ENCODE measurements around the gene FAM13A. TPM values are rescaled to one million over a fixed set of nuclear protein-coding genes. Genes with fewer than 3 reads are reported as not detected.

FAM13A gene
- total and polyA plus RNA-seq, 9 of the 15 experiments (the other 6 are each of a cell fraction or from before 2014, with no cell fraction given): 11.3 to 23.3 (median 14.7) TPM

GRCh38 chr4:88865046-88865445, 191.9 kb downstream of the FAM13A start:
- Histone ChIP-seq H3K4me1 (replicated peaks in 1 of 2; ENCODE audit: control insufficient read depth in 2 of 2, insufficient read depth in 2 of 2, low read length in 2 of 2) (no peaks in the 10 kb centered on the region; a peak in 1 of 5 replicates), H3K36me3 (ENCODE audit: control insufficient read depth, insufficient read depth, low read length) (no peaks in the 10 kb centered on the region), H2AFZ (ENCODE audit: low read depth, low read length) (no peak overlapping the region), H3K9me3 (replicated peaks; ENCODE audit: control insufficient read depth, insufficient read depth, low read depth, low read length) (no peaks in the 10 kb centered on the region), H3K27ac (ENCODE audit: extremely low read depth, low read depth, low read length) (no peak overlapping the region), H3K9me1 (ENCODE audit: control insufficient read depth, insufficient read depth, low read length) (no peaks in the 10 kb centered on the region), H3K27me3 (ENCODE audit: control insufficient read depth in 2 of 2, insufficient read depth in 2 of 2, low read length in 2 of 2) (no peaks in the 10 kb centered on the region), H3K4me2 (ENCODE audit: insufficient read depth, low read length) (no peak overlapping the region), H3K79me2 (ENCODE audit: control insufficient read depth, insufficient read depth, low read length) (no peaks in the 10 kb centered on the region), H4K20me1 (replicated peaks; ENCODE audit: control insufficient read depth, insufficient read depth, low read length) (no peaks in the 10 kb centered on the region), H3K4me3 (no peak overlapping the region), H3K9ac (ENCODE audit: insufficient read depth in 1 of 2, low read depth in 2 of 2, low read length in 2 of 2) (no peak overlapping the region)
- intact Hi-C loops (cut with micrococcal nuclease) (no loop called here), in situ Hi-C loops (cut with MboI) (no loop called here)
- CTCF ChIA-PET (ENCODE audit: low intra/inter-chr PET ratio): no interaction called here
- WGBS (ENCODE audit: insufficient coverage, low coverage, missing lambda C conversion rate): 100% methylated on average over 1 of the region's 1 CpG
- no peak for FAIRE-seq
- TF ChIP-seq ZNF583 (CRISPR knock-in tag; IDR thresholded peaks at IDR 0.05) (no peak), MYBL2 (IDR thresholded peaks at IDR 0.05; ENCODE audit: low read depth) (no peak), MYBL2 (CRISPR knock-in tag; IDR thresholded peaks at IDR 0.05; ENCODE audit: borderline replicate concordance) (no peak), MYC (IDR thresholded peaks at IDR 0.05; ENCODE audit: low read depth, low read length) (no peak), MYC (CRISPR knock-in tag; IDR thresholded peaks at IDR 0.05; ENCODE audit: borderline replicate concordance, low read depth) (no peak), EZH2 (IDR thresholded peaks at IDR 0.05; ENCODE audit: borderline replicate concordance, low read depth, low read length) (no peak), ZNF140 (CRISPR knock-in tag; IDR thresholded peaks at IDR 0.05) (no peak), PHB2 (IDR thresholded peaks at IDR 0.05; ENCODE audit: low read depth) (no peak), CBX5 (IDR thresholded peaks at IDR 0.05; ENCODE audit: borderline replicate concordance, low read depth) (no peak), ZNF280A (IDR thresholded peaks at IDR 0.05; ENCODE audit: low read depth, partially characterized antibody) (no peak), FIP1L1 (IDR thresholded peaks at IDR 0.05; ENCODE audit: low read depth, low read length, poor library complexity, severe bottlenecking) (no peak), ETV1 (tag; conservative IDR thresholded peaks at IDR 0.05; ENCODE audit: low read depth) (no peak), ZNF445 (CRISPR knock-in tag; IDR thresholded peaks at IDR 0.05; ENCODE audit: low read depth) (no peak), ZEB2 (IDR thresholded peaks at IDR 0.05) (no peak)
- TF ChIP-seq, protein P1, sequence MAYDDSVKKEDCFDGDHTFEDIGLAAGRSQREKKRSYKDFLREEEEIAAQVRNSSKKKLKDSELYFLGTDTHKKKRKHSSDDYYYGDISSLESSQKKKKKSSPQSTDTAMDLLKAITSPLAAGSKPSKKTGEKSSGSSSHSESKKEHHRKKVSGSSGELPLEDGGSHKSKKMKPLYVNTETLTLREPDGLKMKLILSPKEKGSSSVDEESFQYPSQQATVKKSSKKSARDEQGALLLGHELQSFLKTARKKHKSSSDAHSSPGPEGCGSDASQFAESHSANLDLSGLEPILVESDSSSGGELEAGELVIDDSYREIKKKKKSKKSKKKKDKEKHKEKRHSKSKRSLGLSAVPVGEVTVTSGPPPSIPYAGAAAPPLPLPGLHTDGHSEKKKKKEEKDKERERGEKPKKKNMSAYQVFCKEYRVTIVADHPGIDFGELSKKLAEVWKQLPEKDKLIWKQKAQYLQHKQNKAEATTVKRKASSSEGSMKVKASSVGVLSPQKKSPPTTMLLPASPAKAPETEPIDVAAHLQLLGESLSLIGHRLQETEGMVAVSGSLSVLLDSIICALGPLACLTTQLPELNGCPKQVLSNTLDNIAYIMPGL (CRISPR knock-in tag; IDR thresholded peaks at IDR 0.05): no peak
- no peak for ATAC-seq
- POLR2A ChIA-PET: no interaction called here
- no peak for DNase-seq (ENCODE audit: extremely low read depth in 1 of 4, low spot score in 3 of 4)
- BruUV-seq (replicated peaks): no TSS peak

Data from K562 (cell line).